Stimulated activated effector memory CD8-positive, alpha-beta T cell treated with anti-CD3 and anti-CD28 coated beads, Interleukin-12 subunit alpha, Interleukin-12 subunit beta, amount 100 ng/mL, for 72 hours (primary cell): ENCODE measurements around the gene MICALL1.

ENCODE experiments used
- ATAC-seq: fragments of 150-1000 bp; cut with Tn5 transposase; 2 replicates; pipeline ENCODE4 v1.10.0; 2021
- DNase-seq, 2 donors: peaks; one replicate each; pipeline ENCODE4 v3.0.0; 2021 to 2022; ENCODE audit warnings: low spot score in 2 of 2
- H3K27ac Mint-ChIP-seq: one replicate; pipeline ENCODE4 v1.8.0; 2022; ENCODE audit warnings: mild to moderate bottlenecking, mixed read lengths
- H3K36me3 Mint-ChIP-seq: one replicate; pipeline ENCODE4 v1.8.0; 2022; ENCODE audit warnings: mild to moderate bottlenecking, mixed read lengths
- H3K4me1 Mint-ChIP-seq: one replicate; pipeline ENCODE4 v1.8.0; 2022; ENCODE audit warnings: mixed read lengths
- H3K4me3 Mint-ChIP-seq: one replicate; pipeline ENCODE4 v1.8.0; 2022; ENCODE audit warnings: mild to moderate bottlenecking, mixed read lengths
- H3K9me3 Mint-ChIP-seq: one replicate; pipeline ENCODE4 v1.8.0; 2022; ENCODE audit warnings: mixed read lengths

Gene MICALL1

DNA sequence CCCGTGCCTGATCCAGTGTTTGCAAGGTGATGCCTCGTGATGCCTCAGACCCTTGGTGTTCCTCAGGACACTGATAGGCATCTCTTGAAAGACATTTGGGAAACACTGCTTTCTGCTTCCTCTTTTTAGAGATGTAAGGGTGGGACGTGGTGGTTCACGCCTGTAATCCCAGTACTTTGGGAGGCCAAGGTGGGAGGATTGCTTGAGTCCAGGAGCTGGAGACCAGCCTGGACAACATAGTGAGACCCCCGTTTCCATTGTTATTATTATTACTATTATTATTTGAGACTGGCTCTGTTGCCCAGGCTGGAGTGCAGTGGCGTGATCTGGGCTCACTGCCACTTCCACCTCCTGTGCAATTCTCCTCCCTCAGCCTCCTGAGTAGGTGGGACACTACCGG, 84.8 kb downstream of the MICALL1 start:
- Mint-ChIP-seq H3K4me3 (no peak overlapping the region), H3K27ac (no peak overlapping the region), H3K4me1 (peaks cover 23% of the 10 kb centered on the region), H3K9me3 (no peaks in the 10 kb centered on the region), H3K36me3 (no peaks in the 10 kb centered on the region)
- DNase-seq: no peak
- no peak for ATAC-seq

DNA sequence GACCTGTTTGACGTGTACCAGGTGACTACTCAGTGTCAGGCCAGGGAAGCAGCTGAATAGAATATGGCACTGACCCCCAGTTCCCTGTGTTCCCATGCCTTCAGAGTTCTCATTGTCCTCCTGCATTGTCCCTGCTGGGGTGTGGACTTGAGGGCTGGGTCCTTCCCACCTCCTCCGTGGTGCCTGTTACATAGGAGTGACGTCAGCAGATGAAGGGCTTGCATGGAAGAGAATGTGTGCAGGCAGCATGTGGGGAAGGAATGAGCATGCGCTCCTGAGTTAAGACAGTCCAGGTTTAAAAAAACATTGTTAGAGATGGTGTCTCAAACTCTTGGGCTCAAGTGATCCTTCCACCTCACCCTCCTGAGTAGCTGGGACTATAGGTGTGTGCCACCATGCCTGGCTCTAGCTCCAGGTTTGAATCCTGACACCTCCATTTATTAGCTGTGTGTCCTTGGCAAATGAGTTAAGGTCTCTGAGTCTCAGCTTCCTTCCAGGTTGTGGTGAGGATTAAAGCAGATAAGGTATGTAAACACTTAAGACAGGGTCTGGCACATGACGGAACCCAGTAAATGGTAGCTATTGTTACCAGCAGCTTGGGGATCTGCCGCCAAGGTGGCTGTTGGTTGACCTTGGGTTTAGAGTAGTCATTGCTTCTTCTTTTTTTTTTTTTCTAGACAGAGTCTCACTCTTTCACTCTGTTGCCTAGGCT, 85.8 kb downstream of the MICALL1 start:
- Mint-ChIP-seq H3K27ac (no peak overlapping the region), H3K9me3 (no peaks in the 10 kb centered on the region), H3K4me1 (peaks cover 33% of the 10 kb centered on the region), H3K36me3 (no peaks in the 10 kb centered on the region), H3K4me3 (no peak overlapping the region)
- ATAC-seq (no peak), DNase-seq (no peak)
